Frontal cortex (tissue), 4 donors: ENCODE measurements around the gene RAB30. TPM values are rescaled to one million over a fixed set of nuclear protein-coding genes. Genes with fewer than 3 reads are reported as not detected.
A peak's percentile ranks its signal among the peaks of the same experiment; 100 is the strongest.

Experiments
- DNase-seq, 2 donors: peaks; one replicate each; pipeline ENCODE4 v3.0.0; 2012; ENCODE audit warnings: low spot score in 2 of 2
- FAIRE-seq: peaks from 2 replicates; lab custom pipeline; 2012; peaks lifted over from hg19 to GRCh38; lab: Jason Lieb, UNC
- total RNA-seq: library from RNA; depleted of rRNA; stranded (reverse); fragments of >200 nt; gene quantifications from one replicate; pipeline ENCODE4 v1.2.3, GENCODE V29; 2014
- donor health status: control.
- donor health status: control.
- donor health status: control.

The RAB30 gene, protein sequence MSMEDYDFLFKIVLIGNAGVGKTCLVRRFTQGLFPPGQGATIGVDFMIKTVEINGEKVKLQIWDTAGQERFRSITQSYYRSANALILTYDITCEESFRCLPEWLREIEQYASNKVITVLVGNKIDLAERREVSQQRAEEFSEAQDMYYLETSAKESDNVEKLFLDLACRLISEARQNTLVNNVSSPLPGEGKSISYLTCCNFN
- 41.2 TPM for total RNA-seq

DNA sequence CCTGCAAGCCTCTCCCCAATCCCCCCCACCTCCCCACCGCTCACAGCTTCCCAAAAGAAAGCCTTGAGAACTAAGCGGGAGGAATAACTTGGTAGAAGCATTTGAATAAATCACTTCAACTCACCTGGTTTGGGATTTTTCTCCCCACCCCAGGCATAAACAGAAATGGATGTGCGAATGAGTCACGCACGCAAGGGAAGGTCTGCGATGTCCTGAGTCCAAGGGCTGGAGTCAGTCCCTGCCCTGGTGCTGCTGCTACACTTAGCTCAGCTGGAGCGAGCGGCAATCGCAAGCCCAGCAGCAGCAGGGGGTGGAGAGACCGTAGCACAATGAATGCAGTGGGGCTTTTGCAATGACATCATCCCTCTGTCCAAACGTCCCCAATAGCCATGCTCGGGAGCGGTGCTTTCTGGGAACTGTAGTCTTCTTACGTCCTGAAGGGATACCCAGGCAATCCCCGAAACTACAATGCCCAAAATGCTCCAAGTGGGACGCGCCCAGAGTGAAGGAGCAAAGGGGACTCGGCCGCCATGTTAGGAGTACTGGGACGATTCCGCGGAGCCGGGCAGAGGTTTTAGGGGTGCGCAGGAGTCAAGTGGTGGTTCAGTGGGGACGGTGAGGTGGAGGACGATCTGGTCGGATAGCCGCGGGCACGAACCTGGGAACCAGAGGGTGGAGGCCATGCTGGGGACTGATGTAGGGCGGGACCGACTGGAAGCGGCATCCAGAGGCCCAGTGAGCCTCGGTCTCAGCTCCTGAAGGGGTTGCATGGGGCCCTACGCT is at the start of gene RAB30:
Gene RAB30 (minus strand): TSS at position 331 of the 783 bp plus-strand sequence. CDS start 74,581 bp downstream, outside the sequence.
- DNase-seq: peak; percentile 78 to 90
- peak; percentile 15 for FAIRE-seq

DNA sequence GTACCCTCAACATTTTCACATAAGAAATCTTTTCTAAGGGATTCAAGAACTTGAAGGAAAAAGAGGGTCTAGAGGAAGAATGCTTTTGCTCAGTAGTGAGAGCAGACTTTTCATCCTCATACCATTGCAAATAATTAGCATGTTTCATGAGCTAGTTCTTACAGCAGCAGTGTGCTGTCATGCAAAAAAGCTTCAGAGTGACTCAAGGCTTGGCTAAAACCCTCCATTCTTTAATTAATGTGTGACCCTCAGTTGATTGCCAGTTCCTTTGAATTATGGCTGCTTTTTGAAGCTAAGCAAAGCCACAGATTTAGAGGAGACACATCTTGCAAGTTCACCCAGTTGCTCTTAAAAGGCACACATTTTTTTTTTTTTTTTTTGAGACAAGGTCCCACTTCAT is 48.6 kb upstream of the RAB30 start:
- DNase-seq (no peak), FAIRE-seq (no peak)

DNA sequence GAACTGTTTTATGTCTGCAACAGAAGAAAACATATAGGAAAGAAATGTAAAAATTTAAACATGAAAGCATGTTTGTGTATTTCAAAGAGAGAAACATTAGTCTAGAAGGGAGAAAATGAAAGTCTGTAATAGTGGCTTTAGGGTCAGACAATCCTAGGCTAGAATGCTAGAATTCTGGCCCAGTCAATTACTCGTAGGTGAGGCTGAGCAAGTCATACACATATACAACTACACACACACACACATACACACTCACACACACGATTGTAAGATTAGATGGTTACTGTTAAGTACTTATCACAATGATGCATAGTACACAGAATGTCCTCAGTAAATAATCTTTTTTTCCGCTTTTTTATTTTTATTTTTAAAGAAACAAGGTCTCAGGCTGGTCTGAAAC is 47.5 kb upstream of the RAB30 start:
- FAIRE-seq (no peak), DNase-seq (no peak)

DNA sequence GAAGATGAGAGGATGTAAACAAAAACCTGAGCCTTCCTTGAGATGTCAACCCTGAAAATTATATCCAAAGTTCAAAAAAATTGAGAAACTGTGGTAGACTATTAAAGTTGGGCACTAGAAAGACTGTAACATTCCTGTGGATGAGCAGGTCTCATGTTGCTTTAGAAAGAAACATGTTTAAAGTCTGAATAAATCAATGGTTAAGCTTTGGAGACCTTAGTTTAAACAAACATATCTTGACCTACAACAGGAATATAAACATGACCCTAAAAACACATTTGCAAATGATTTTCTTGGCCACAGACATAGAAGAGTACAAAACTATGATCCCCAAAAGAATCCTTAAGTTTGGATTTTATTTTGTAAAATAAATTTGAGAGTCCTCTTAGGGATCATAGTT is 47.1 kb upstream of the RAB30 start:
- FAIRE-seq (no peak), DNase-seq (no peak)

DNA sequence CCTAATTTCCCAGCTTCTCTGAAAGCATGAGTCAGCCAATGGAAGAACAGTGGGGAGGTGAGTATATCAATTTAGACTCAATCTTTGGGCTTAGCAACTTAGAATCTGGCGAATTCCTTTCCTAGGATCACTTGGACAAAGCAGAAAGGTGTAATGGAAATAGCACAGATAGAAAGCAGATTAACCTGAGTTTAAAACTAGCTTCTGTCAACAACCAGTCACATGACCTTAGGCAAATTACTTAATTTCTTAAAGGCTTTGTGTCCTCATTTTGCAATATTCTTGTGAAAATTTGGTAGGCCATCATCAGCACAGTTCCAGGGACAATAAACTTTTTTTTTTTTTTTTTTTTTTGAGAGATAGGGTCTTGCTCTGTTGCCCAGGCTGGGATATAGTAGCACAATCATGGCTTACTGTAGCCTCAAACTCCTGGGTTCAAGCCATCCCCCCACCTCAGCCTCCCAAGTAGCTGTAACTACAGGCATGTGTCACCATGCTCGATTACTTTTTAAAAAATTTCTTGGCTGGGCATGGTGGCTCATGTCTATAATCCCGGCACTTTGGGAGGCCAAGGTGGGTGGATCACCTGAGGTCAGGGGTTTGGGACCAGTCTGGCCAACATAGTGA is 44.4 kb upstream of the RAB30 start:
- FAIRE-seq (no peak), DNase-seq (no peak)

DNA sequence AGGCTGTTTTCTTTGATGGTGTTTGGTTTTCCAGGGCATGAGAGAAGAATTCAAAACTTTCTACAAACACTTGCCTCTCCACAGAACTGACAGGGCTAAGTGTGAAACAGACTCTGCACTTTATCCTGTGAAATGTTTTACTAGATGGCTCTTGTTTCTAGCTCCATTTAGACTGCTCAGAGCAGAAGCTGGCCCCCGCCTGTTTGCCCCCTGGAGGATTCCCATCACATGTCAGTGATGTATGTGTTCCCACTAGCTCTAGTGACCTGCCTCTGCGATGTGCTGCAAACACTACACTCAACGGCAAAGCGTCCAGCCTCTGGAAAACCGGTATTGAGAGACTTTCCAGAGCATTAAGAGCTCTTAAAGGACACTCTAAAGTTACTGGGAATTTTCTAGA is 43.9 kb upstream of the RAB30 start:
- DNase-seq (no peak), FAIRE-seq (no peak)

DNA sequence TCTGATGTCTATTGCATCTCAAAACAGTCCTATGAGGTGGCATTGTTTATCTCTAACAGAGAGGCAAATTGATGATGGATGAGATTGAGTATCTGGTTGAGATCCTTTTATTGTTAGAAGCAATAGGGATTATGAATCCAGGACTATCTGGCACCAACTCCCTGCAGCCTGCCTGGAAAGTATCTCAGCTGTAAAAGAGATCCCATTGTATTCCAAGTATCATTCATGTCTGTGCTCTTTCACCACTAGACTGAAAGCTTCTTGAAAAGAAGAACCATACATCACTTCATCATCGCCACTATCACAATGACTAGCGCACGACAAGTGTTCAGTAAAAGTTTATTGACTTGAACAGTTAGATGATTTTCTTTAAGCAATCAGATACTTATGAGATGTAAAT is 43.3 kb upstream of the RAB30 start:
- DNase-seq (no peak), FAIRE-seq (no peak)

DNA sequence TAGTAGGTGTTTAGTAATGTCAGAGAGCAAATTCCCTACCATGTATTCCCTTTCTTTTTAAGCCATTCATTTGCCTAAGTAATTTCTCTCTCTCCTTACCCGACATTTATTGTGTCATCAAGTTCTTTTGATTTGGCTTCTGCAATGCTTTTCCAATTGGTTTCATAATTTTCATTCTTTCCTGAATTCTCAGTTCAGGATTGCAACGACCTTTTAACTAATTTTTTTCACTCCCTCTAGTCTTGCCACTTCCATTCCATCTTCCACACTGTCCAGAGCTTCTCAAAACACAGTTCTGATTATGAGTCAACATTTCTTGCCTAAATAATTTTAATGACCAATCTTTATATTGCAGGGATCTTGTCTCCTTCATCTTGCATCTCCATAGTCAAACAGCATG is 41.2 kb upstream of the RAB30 start:
- DNase-seq (no peak), FAIRE-seq (no peak)

DNA sequence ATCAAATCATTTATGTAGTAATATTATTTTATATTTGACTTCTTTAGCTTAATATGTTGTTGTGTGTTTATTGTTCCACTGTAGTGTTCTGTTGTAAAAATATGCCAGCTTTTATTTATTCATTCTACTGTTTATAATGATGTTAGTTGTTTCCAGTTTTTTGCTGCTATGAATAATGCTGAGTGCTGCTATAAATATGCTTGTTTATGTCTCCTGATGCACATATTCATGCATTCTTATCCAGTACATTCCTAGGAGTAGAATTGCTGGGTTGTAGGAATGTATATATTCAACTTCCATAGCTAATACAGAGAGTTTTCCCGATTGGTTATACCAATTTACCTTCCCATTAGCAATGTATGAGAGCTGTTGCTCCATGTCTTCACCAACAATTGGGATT is 33.5 kb upstream of the RAB30 start:
- DNase-seq: no peak
- FAIRE-seq: no peak

DNA sequence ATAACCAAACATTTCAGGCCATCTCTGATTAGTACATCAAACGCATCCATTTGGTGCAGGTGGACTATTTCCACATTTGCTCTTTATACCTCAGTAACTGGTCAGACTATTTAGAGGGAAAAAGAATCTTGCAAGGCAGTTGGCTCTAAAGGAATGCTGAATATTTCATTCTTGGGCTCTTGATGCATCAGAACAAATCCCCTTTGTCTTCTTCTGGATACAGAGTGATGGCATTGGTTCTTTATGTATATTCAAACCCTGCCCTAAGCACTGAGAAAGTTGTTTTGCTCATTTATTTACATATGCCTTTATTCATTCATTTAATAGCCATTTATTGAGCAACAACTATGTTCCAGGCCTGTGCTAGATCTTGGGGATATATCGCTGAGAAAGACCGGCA is 31.1 kb upstream of the RAB30 start:
- DNase-seq (no peak), FAIRE-seq (no peak)

DNA sequence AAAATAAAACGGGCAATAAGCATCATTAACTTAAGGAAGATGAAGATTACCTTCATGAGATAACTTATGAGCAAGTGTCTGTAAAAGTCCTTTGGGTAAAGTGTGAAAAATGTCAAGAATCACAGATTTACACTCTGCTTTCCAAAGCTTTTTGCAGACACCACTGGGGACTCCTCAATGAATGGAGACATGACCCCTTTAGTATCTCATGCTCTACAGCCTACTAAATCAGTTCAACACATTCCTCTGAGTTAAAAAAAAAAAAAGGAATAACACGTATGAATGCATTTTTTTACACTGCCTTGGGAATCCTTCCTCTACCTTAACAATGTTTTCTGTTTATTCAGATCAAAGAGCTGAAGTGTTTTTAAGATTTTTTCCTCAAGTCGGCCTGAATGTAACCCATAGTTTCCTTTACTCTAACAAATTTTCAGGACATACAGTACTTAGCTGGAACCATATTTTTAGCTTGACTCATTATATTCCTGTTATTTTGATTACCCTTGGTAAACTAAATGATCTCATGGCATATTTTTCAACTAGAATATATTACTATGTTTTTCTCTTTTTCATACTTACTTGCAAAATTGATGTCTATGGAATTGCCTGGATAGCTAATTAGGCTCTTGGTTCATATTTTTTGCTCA is 25.9 kb upstream of the RAB30 start:
- no peak for DNase-seq

DNA sequence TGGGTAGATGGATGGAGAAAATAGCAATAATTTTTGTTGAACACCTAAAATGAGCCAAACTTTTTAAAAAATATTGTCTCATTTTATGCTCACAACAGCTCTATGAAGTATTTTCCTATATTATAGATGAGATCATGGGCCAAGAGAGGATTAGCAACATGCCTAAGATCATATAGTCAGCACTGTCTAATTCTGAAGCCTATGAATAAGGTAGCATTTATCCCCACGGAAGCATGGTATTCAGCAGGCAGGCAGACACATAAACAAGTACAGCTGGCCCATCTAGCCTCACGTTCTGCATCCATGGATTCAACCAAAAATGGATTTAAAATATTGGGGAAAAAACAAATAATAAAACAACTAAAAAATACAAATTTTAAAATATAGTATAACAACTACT is 21.9 kb upstream of the RAB30 start:
- no peak for DNase-seq
- no peak for FAIRE-seq

More for the DNA sequence above, 25.9 kb upstream of the RAB30 start:
- no peak for FAIRE-seq

DNA sequence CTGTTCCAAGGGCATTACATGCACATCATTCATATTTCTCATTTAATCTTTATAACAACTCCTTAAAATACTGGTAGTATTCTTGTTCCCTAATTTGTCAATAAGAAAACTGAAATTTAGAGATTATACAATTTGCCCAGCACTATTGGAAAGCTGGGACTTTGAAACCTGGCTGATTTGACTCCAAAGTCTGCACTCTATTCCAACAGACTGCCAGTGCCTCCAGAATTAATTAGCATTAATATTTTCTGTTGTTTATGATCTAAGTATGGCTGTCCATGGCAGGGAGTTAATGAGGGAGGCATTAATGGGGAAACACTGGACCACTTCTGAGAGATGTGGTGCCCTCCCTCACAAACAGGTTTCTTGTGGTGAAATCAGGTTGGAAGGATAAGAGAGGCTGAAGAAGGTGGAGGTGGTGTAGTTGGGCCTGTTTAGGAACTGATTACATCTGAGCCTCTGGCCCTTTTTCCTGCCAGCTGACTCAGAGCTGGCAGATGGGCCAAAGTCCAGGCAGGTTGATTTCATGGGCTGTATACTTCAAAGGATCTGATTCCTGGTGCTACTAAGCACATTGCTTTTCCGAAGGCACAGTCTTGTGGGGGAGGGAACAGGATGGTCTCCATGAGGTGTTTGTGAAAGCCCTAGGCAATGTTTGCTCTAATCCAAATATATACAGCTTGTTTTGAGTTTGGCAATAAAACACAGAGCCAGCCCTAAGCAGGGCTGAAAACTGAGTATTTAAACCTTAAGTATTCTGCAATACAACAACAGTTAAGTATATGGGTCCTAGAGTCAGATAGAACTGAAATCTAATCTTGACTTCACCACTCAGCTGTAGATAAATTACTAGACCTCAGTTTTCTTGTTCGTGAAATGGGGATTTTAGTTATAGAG is 21.0 kb upstream of the RAB30 start:
- FAIRE-seq (no peak), DNase-seq (no peak)

DNA sequence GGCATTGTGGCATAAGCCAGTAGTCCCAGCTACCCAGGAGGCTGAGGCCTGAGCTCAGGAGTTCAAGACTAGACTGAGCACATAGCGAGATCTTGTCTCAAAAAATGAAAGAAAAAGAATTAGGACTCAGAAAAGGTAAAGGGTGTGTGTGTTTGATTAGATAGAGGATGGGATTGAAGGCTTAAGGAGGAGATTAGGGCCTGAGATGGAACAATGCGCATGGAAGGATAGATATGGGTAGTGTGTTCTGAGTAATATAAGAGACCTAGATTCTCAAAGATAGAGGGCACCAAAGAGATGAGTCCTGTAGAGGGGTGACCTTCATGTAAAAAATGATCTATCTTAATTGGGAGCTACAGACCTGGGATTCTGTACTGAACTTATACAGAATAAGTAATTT is 17.3 kb upstream of the RAB30 start:
- DNase-seq: no peak
- FAIRE-seq: no peak

DNA sequence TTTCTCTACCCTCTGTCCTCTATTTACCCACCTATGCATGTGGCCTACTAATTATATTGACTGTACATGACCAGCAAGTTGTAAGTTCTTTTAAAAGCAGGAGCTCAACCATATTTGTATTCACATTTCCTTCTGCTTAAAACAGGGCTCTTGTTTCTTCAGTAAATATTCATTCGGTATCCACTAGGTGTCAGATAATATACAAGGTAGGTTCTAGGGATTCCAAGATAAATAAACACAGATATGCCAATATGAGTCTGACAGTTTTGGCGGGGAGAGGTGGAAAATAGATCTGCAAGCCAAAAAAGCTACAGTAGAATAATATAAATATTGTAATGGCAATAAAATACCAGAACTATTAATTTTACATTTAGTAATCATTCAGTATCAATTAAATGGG is 15.3 kb upstream of the RAB30 start:
- DNase-seq (no peak), FAIRE-seq (no peak)

DNA sequence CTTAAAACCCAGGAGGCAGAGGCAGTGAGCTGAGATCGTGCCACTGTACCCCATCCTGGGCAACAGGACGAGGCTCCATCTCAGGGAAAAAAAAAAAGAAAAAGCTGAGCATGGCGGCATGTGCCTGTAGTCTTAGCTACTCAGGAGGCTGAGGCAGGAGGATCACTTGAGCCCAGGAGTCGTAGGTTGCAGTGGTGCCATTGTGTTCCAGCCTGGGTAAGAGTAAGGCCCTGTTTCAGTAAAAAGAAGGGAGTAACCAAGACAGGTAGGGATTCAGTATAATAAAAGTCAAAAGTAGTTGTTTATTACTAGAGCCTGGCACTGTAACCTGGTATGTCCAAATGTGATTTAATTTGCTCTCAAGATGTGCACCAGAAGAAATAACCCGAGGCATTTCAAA is 8.1 kb upstream of the RAB30 start:
- no peak for FAIRE-seq

DNA sequence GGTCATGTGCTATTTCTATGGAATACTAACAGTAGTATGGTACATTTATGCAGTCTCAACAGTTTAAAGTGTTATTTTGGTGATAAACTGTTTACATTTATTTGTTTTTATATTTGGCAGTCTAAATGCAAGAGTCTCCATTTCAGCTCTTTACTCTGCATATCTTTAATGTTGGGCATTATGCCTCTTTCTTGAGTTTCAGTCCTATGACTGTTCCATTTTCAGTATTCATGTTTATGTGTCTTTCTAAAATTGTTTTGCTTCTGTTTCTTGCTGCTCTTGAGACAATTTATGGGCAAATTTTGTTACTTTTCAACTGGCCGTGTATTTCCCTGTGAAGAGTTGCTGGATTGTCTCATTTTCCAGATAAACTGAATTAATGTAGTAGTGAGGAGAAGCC is 6.6 kb upstream of the RAB30 start:
- DNase-seq: no peak
- no peak for FAIRE-seq

More for the DNA sequence above, 8.1 kb upstream of the RAB30 start:
- DNase-seq: no peak

DNA sequence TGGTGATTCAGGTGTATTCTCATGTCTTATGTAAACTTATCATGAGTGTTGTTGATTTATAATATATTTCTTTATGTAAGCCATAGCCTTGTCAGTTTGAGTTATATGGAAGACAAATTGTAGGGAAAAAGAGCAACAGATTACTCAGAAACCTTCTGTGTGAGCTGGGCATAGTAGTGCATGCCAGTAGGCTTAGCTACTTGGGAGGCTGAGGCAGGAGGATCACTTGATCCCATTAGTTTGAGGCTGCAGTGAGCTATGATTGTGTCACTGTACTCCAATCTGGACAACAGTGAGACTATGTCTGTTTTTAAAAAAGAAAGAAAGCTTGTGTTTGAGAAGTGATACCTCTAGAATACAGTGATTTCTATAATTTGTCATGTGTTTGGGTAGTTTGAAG is 2.2 kb upstream of the RAB30 start:
- FAIRE-seq (no peak), DNase-seq (no peak)

DNA sequence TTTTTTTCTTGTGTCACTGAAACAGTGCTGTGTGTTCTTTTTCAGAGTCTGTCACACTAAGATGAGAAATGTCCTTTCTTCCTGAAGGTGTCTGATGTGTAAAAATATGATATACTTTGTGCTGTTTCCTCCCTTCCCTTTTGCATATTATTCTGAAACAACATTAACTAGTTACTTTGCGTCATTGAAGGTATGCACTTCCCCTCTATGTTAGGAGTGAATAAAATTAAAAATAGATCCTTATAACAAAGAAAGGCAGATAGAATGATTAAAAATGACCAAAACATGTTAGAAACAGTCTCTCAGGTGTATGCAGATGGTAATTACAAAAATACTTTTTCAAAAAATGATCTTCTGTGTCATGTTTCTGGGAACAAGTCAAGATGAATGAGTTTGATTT is 1.6 kb upstream of the RAB30 start:
- no peak for FAIRE-seq
- DNase-seq: no peak
